ENCODE data around the gene LGALS12. TPM values are rescaled to one million over a fixed set of nuclear protein-coding genes. Genes with fewer than 3 reads are reported as not detected.
"Not testable (repeated sequence)": the region's sequence is repeated elsewhere in the genome, so short reads cannot be mapped to it uniquely, and the experiment has no call there.

Gene LGALS12
- total RNA-seq, 1 donor from 2014 or later: not detected

DNA sequence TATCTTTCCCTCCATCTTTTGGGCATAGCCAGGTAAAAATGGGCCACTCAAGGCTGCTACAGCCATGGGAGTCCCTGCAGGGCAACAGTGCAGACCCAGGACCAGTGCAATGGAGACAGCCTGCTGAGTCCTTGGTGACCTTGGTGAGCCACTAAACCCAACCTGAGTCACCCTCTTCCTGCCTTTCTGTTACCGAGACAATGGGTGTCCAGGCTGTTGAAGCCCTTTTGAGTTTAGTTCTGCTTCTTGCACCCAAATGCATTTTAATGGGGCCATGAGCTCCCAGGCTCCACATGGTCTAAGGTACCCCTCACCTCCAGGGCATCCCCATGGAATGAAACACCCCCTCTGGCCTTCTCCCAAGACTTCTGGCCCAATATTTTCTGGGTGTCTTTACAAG is 29.9 kb downstream of the LGALS12 start:
- DNase-seq (ENCODE audit: low read depth) (no peak), FAIRE-seq (no peak)
- H3K4me3 ChIP-seq (ENCODE audit: low read depth, low read length): no peak overlapping the region
- TF ChIP-seq, protein P1, sequence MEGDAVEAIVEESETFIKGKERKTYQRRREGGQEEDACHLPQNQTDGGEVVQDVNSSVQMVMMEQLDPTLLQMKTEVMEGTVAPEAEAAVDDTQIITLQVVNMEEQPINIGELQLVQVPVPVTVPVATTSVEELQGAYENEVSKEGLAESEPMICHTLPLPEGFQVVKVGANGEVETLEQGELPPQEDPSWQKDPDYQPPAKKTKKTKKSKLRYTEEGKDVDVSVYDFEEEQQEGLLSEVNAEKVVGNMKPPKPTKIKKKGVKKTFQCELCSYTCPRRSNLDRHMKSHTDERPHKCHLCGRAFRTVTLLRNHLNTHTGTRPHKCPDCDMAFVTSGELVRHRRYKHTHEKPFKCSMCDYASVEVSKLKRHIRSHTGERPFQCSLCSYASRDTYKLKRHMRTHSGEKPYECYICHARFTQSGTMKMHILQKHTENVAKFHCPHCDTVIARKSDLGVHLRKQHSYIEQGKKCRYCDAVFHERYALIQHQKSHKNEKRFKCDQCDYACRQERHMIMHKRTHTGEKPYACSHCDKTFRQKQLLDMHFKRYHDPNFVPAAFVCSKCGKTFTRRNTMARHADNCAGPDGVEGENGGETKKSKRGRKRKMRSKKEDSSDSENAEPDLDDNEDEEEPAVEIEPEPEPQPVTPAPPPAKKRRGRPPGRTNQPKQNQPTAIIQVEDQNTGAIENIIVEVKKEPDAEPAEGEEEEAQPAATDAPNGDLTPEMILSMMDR (IDR thresholded peaks at IDR 0.05; ENCODE audit: insufficient read depth, low read length, severe bottlenecking): no peak
- H3K27me3 ChIP-seq (ENCODE audit: control insufficient read depth, insufficient read depth, low read length): no peaks in the 10 kb centered on the region
- no peaks in the 10 kb centered on the region for H3K36me3 ChIP-seq (ENCODE audit: control insufficient read depth, insufficient read depth, low read length)

DNA sequence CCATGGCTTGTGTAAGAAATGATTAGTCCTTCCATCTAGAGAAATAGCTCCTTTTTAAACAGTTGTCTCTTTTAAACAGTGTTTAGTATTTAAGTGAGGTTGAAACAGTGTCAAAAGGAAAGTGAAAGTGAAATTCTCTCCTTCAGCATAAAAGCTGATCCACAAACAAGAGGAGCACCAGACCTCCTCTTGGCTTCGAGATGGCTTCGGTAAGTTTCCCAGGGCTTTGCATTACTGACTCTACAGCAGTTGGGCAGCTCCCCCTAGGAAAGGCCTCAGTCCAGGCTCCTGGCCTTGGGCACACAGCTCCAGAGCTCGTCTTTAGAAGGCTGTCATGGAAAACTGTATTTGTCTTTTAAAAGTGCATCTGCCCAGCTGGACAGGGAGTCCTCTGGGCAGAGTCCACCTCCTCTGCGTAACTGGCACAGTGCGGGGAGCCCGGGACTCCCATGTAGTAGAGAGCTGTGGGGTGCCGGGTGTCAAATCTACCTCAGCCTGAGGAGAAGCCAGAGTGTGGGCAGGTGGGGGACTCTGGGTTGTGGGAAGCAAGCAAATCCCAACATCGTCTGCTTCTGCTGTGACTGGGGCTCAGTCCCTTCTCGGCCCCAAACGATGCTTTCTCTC is 30.9 kb downstream of the LGALS12 start, which contains the start of gene PLAAT4:
Gene PLAAT4, plus strand, starts transcription at position 140 of the 624 bp plus-strand sequence. Its CDS starts 61 bp downstream, at position 201.
- Histone ChIP-seq H3K27me3 (ENCODE audit: control insufficient read depth, insufficient read depth, low read length) (no peaks in the 10 kb centered on the region), H3K4me3 (ENCODE audit: low read depth, low read length) (no peak within 1 kb of the TSS), H3K36me3 (ENCODE audit: control insufficient read depth, insufficient read depth, low read length) (no peaks in the 10 kb centered on the region)
- FAIRE-seq: no peak
- no peak for DNase-seq (ENCODE audit: low read depth)
- TF ChIP-seq, protein P1 (IDR thresholded peaks at IDR 0.05; ENCODE audit: insufficient read depth, low read length, severe bottlenecking): no peak

DNA sequence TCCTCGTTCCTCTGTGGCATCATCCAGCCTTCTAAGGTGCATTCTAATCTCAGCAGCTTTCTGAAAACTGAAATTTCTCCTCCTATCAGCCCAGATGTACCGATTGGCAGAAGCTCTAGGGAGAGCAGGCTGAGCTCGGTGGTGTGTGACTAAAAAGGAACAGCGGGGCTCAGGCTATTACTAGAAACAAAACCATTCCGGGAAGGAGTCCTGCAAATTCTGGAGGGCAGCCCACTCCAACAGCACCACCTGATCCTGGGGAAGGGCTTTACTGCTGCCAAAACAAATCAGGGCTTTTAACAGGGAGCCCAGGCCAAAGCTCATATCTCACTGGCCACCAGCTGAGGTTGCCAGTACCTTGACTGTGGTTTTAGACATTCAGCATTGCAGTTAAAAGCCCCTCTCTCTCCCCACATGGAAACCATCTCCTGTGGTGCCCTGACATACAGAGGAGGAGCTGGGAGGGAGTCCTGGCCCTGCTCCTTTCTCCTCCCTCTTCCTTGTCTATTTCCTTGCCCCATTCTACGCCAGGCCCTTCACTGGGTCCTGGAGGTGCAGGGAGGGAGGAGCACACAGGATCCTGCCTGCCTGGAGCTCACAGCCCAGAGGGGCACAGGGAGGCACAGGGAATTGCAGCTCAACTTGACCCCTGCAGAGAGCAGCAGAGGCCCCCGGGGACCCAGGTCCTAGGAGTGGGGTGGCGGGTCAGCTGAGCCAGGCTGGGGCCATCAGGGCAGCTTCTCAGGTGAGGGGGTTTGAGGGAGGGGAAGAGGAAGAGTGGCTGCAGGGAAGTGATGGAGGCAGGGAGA is 31.6 kb downstream of the LGALS12 start:
- no peak for DNase-seq (ENCODE audit: low read depth)
- no peaks in the 10 kb centered on the region for H3K36me3 ChIP-seq (ENCODE audit: control insufficient read depth, insufficient read depth, low read length)
- TF ChIP-seq, protein P1 (IDR thresholded peaks at IDR 0.05; ENCODE audit: insufficient read depth, low read length, severe bottlenecking): no peak
- no peak overlapping the region for H3K4me3 ChIP-seq (ENCODE audit: low read depth, low read length)
- no peak for FAIRE-seq
- H3K27me3 ChIP-seq (ENCODE audit: control insufficient read depth, insufficient read depth, low read length): no peaks in the 10 kb centered on the region

DNA sequence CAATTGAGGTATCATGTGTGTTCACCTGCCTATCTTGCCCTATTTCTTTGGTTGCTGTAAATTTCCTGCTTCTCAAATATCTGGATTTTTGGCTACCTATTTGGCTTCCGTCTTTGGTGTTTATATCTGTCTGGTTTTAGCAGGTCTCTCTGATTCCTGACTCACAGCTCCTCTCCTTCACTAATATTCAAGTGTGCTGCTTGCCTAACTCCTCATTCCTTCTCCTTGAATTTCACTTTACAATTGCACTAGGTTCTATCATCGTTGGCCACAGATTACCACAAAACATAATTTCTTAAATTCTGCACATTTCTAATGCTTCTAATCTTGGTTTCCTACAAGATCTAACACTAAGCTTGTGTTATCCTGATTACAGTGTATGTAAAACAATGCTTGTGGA is 36.6 kb downstream of the LGALS12 start:
- not testable (repeated sequence) for FAIRE-seq; DNase-seq (ENCODE audit: low read depth); H3K36me3 ChIP-seq (ENCODE audit: control insufficient read depth, insufficient read depth, low read length); H3K4me3 ChIP-seq (ENCODE audit: low read depth, low read length); H3K27me3 ChIP-seq (ENCODE audit: control insufficient read depth, insufficient read depth, low read length)

DNA sequence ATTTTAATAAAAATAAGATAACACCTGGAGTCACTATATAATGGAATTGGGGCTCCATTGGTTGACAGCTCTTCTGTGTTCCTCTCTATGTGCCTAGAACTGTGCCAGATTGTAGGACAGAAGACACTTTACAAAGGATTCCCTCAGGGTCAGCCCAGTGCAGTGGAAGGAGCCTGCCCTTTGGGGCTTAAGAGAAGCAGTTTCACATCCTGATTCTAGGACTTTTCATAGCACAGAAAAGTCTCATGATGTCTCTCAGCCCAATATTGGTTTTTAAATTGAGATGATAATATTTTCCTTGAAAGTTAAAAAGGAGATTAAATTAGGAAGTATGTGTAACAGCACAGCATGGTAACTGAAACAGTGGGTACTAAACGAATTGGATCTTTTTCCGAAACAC is 37.8 kb downstream of the LGALS12 start:
- DNase-seq (ENCODE audit: low read depth) (no peak), FAIRE-seq (no peak)
- TF ChIP-seq, protein P1 (IDR thresholded peaks at IDR 0.05; ENCODE audit: insufficient read depth, low read length, severe bottlenecking): no peak
- no peaks in the 10 kb centered on the region for H3K27me3 ChIP-seq (ENCODE audit: control insufficient read depth, insufficient read depth, low read length)
- H3K36me3 ChIP-seq (ENCODE audit: control insufficient read depth, insufficient read depth, low read length): no peaks in the 10 kb centered on the region
- H3K4me3 ChIP-seq (ENCODE audit: low read depth, low read length): no peak overlapping the region

DNA sequence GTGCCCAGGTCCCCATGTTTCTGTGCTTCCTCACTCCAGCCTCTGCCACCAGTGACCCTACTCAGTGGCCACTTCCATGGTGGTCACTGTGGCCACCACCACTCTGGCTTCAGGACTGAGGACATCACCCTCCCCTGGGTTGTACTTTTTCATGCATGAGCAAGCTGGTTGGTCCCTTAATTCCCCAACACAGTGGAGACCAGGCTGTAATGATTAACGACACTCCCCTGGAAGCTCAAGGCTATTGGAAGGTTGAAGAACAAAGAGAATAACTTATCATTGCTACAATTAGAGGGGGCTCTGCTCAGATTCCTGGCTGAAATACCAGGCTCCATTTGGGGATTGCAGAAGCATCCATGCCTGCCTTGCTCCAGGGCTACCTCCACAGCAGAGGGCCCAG is 41.2 kb downstream of the LGALS12 start:
- H3K4me3 ChIP-seq (ENCODE audit: low read depth, low read length): no peak overlapping the region
- no peaks in the 10 kb centered on the region for H3K27me3 ChIP-seq (ENCODE audit: control insufficient read depth, insufficient read depth, low read length)
- H3K36me3 ChIP-seq (ENCODE audit: control insufficient read depth, insufficient read depth, low read length): no peaks in the 10 kb centered on the region
- FAIRE-seq (no peak), DNase-seq (ENCODE audit: low read depth) (no peak)
- TF ChIP-seq, protein P1 (IDR thresholded peaks at IDR 0.05; ENCODE audit: insufficient read depth, low read length, severe bottlenecking): no peak
